T1000 (cell line): ENCODE data around the gene HIVEP3.

Experiments
- DNase-seq: peaks from one replicate; lab custom pipeline; 2025; ENCODE audit warnings: mixed read lengths; lab: John Stamatoyannopoulos, UW

Gene HIVEP3

DNA sequence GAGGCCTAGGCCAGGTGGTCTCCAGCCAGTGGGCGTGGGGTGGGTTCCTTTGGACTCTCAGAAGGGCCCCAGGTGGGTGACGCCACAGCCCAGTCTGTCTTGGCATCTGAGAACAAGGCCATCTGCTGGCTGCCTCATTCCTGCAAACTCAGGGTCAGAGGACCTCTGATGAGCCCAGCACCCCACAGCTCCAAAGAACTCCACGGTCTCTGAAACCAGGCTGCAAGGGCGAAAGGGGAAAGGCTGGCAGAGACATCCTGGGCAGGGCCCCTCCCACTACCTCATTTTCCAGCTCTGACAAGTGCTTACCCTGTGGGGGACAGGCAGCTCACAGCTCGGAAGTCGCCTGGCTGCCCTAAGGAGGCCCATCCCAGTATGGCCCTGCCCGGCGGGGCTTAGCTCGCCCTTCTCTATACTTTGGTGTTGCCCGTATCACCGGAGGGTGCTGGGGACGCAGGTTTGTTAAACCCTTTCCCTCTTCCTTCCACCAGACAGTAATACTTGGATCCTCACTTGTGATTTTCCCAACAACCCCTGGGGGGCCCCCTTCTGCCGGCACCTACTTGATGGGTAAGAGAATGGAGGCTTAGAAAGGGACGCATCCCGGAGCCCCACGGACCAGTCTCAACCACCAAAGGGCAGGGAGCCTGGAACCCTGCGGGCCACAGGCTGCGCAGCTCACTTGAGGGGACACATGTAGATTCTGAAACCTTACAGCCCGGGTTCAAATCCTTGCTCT is 423.3 kb downstream of the HIVEP3 start:
- DNase-seq: no peak

DNA sequence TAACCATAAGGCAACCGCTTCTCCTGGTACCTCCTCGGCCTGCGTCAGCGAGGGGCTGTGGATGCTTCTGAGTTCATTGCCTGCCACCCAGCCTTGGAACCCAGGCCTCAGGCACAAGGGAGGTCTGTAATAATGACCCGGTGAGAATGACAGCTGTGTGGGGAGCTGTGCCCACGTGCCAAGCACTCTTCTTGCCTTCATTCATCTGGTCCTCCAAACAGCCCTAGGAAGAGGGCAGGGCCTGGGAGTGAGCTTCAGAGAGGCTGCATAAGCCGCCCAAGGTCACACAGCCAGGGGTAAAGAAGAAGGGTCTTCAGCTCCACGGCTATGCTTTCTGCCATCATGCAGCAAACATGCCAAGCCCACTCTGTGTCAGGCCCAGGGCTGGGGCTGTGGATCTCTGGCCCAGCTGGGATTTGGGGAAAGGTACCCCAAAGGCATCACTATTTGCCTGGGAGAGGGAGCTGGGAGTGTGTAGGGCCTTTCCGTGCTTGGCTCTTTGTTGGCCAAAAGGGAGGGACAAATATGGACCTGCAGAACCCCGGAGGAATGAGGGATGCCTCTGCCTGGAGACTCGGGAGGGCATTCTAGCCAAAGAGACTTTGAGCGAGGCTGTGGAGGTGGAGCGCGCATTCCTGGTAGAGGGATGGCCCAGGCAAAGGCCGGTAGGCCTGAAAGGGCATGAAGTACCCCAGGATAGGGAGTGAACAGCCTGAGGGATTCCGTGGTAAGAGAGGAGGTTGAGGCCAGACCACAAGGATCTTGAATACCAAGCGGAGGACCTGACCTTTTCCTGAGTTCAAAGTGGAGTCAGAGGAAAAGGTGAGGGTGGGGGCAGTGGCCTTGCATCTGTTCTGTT is 424.1 kb downstream of the HIVEP3 start:
- DNase-seq: no peak

DNA sequence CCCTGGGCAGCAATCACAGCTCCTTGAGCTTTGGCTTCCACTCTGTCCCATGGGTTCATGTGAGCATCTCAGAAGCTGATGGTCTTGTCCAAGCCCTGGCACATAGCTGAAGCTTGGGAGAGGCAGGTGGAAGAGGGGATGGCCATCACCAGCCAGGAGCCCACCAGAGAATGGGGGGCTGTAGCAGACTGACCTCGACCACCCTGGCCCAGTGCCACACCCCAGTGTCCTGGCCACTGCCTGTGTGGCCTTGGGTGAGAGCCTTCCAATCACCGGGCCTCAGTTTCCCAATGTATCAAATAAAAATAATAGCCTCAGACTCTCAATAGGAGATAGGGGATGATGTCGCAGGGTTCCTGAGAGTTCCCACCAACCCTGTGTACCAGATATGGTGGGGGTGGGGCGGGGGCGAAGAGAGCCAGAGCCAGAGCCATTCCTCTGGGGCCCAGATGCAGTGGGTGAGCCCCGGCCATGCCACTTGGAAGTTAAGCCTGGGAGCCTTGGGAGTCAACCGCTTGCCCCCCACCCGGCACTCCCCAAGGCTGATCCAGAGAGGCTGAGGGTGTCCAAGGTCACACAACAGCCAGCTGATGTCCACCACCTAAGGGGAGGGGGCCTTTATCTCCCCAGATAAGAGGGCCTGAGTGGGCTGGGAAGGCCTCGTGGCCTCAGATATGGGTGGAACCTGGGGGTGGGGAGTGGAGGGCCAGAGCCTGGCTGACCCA is 424.9 kb downstream of the HIVEP3 start:
- no peak for DNase-seq

DNA sequence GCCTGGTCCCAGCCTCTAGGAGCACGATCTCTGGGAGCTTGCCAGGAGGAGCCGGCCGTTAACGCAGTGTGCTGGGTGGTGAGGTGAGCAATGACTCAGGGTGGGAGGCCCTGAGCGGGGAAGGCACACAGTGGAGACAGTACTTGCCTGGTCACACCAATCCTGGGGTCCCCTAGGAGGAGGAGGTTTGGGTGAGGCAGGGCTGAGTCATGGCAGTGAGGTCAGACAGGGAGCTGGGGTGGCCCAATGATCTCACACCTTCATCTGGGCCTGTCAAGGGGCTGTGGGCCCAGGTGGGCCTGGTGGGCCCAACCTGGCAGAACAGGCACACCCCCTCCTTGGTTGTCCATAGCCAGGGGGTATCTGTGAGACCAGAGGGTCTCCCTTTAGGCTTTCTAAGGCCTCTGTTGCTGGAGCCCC is 425.6 kb downstream of the HIVEP3 start:
- peak; percentile 86 for DNase-seq

DNA sequence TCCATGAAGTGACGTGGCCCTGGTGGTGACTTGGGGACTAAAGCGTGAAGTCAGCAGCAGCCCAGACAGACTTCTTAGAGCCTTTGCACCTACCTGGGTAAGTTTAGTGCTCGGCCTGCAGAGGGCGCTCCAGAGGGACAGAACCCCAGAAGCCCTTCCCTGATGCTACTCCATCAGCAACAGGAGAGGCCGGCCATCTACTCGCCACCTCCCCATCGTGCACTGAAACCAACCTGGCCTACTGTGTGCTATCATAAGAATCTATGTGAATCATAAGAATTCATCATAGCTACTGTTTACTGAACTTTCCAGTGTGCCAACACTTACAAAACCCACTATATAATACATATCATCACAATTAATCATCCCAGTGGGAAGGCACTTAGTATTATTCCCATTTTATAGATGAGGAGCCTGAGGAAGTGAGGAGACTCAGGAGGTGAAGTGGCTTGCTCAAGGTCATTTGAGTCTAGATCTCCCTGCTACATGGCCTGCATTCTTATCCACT is 426.3 kb downstream of the HIVEP3 start:
- no peak for DNase-seq

DNA sequence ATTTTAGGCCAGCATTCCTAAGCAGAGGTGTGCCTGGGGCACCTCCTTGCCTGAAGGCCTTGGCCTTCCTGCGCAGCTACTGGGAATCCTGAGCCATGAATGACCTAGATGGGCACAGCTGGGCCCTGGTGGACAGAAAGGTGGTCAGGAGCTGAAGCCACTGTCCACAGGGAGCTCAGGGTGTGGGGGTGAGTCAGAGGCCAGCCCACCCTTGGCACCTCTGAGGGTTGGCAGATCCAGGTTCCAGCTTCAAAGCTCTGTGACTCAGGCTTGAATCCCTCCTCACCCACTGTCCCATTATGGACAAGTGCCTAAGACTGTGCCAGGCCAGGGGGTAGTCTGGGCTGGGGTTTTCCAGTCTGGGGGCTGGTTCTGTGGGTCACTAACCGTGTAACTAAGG is 427.8 kb downstream of the HIVEP3 start:
- no peak for DNase-seq

DNA sequence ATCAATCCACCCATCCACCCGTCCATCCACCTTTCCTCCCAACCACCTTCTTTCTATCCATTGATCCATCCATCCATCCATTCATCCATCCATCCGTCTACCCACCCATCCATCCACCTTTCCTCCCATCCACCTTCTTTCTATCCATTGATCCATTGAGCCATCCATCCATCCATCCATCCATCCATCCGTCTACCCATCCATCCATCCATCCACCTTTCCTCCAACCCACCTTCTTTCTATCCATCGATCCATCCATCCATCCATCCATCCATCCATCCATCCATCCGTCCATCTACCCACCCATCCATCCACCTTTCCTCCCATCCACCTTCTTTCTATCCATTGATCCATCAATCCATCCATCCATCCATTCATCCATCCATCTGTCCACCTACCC is 429.2 kb downstream of the HIVEP3 start:
- no peak for DNase-seq

DNA sequence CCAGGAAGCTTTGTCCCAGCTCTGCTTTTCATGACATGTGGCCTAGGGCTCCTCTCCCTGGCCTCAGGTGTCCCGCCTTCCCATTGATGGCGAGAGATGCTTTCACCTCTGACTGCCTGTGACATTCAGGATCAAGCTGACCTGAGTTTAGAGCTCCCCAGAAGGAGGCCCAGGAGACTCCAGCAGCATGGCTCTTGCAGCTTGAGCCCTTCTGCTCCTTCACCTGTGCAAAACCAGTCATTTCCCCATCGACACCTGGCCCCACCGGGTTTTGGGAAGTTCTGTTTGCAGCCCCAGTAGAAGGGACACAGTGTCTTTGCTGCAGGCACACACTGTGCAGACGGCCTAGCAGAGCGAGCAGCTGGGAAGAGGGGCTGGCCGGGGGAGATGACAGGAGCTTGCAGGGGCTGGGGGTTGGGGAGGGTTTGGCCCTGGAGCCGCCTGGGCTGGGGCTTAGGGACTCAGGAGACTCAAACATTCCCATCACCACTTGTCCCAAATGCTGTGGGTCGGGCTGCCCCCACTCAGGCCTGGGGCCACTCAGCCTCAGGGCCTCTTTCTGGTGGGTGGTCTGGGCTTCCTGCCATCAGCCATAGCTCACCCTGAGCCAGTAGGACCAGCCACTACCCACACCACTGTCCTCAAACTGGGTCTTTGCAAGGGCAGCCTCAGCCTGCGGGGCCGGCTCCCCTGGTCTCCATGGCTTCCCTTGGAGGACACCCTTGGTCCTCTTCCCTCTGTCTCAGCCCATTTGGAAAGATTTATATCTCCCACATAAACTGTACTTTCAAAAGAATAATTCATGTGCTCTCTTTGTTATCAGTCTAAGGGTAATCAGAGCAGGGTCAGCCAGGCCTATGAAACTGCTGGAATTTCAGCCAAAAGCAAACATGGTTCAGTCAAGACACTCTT is 430.4 kb downstream of the HIVEP3 start:
- no peak for DNase-seq

DNA sequence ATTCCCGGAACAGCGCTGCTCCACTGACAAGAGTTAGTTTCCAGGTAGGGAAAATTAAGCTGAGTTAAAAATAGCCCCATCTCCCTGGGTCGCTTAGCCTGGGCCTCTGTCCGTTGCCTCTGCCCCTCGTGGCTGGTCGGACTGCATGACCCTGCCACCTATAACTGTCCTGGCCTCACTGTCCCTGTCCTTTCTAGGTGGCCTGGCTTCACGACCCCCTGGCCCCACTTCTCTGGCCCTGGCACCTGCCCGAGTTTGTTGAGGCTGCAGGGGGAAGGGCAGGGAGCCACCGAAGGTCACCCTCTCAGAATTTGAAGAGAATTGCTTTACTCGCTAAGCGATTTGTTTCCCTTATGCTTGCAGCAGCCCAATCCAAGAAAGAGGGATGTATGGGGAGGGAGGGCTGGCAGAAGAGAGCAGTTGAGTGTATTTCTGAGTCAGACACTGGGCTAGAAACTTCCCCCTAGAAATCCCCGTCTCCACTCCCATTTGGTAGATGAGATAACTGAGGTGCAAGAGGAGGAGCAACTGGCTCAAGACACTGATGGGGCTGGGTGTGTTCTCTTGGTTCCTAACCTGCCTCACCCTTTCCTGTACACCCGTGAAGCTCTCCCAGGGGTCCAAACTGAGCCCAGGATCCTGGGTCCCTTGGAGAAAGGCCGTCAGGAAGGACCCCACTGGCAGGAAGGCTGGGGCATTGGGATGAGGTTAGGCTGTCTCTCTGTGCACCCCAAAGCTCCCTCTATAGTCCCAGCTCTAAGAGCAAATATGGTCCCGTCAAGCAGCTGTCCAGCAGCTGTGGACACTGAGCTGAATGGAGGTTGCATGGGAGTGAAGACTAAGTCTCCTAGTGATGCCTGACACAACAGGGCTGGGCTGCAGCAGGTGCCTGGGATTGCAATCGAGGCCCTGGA is 431.3 kb downstream of the HIVEP3 start:
- DNase-seq: no peak

DNA sequence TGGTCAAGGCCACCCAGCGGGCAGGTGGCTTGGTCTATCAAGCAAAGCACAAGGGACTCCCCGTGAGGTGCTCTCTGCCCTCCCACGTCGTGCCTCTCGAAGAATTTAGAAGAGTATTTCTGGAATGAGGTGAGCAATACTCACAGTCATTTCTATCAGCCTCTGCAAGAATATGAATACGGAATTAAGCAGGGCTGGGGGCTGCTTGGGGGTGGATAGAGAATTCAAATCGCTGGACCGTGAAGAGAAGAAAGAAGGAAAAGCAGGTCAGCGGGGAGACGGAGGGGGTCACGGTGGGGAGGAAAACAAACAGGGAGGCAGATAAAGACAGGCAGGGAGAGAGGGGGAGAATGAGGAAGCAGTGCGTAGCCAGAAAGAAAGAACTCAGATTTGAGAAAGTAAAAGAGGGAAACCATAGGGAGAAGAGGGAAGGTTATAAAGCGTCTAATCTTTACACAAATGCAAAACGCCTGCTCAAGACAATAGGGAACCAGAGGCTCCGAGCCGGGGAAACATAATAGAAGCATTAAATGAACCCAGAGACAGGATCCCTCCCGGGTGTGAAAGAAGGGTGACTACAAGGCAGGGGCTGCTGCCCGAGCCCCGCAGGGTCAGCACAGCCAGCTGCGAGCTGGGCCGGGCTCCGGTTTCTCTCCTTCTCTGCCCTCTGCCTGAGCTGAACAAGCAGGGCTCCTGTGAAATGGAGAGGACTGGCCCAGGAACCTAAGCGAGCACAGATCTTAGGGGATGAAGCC is 432.2 kb downstream of the HIVEP3 start:
- DNase-seq: no peak

DNA sequence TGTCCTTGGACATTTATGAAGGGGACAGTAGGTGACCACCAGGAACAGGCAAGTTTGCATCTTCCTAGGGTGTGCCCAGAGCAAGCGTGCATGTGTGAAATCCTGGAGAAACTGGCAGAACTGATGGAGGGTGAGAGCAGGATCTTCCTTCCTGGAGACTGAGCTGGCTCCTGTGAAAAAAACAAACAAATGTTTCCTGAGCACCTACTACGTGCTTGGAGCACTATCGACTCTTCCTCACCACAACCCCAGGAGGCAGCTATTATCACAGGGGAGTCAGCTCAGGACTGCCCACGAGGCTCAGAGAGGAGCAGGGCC is 432.7 kb downstream of the HIVEP3 start:
- no peak for DNase-seq

DNA sequence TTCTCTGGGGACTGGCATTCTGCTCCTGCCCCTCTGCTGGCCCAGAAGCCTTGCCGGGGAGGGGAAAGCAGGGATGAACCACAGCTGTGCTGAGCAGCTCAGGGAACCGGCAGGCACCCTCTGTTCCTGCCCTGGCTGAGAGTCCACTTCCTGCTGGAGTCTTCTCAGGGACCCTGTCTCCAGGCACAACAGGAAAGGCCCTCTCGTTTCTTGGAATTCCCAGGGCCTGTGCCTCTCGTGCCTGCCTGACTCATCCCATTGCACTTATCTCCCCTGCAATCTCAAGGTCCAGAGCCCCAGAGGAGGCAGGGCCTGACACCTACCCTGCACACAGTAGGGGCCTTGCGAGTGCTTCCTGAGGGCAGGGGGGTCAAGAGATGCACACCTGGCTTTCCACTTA is 433.1 kb downstream of the HIVEP3 start:
- DNase-seq: peak; percentile 24

DNA sequence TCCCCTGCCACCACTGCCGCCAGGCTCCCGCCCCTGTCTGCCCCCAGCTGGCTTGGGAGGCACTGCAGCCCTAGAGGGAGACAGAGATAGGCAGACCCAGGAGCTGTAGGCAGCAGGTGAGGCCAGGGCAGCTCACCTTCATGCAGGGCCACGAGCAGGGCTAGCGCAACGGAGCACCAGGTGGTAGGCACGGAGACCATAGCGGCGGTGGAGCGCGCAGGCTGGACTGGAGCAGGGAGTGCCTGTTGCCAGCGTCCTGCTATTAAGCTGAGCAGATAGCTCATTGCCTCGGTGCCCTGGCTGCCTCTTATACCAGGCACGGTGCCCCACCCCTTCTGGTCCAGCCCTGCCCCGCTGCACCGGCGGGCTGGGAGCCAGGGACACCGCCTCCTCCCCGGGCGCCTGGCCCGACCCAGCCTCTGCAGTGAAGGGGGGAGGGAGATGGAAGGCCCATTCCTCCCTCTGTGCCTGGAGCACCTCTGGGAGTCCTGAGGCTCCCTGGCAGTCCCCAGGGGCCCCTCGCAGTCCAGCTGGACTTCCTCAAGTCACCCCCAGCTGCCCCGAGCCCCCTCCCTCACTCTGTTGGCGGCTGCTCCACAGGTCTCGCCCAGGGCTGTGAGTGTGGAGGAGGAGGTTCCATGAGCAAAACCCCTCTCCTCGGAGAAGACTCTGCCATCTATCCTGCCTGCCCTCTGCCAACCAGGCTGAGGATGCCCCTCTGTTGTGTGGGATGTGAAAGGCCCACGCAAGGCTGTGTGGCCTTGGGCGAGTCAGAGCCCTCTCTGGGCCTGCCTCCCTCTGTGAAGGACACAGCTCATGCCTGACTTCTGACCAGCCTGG is 434.1 kb downstream of the HIVEP3 start, which contains the start of gene EDN2:
Gene EDN2 (minus strand): TSS at position 282 of the 840 bp plus-strand sequence. CDS start 82 bp downstream, at position 200.
- DNase-seq: no peak

DNA sequence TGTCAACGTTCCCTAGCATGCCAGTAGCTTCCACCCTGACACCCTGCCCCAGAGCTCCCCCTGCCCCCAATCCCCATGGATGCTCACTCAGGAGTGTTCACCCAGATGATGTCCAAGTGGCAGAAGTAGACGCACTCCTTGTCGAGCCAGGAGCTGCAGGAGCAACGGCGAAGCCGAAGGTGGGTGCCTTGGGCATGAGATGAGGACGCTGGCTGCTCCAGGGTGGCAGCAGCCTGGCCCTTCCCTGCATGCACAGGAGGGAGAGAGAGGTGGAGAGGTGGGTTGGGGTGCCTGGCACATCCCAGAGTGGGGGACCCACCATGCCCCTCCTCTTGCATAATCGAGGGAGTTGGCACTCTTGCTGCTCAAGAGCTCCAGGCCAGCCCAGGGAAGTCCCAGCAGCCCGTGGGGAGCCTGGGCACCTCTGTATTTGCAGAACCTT is 434.7 kb downstream of the HIVEP3 start:
- DNase-seq: no peak

DNA sequence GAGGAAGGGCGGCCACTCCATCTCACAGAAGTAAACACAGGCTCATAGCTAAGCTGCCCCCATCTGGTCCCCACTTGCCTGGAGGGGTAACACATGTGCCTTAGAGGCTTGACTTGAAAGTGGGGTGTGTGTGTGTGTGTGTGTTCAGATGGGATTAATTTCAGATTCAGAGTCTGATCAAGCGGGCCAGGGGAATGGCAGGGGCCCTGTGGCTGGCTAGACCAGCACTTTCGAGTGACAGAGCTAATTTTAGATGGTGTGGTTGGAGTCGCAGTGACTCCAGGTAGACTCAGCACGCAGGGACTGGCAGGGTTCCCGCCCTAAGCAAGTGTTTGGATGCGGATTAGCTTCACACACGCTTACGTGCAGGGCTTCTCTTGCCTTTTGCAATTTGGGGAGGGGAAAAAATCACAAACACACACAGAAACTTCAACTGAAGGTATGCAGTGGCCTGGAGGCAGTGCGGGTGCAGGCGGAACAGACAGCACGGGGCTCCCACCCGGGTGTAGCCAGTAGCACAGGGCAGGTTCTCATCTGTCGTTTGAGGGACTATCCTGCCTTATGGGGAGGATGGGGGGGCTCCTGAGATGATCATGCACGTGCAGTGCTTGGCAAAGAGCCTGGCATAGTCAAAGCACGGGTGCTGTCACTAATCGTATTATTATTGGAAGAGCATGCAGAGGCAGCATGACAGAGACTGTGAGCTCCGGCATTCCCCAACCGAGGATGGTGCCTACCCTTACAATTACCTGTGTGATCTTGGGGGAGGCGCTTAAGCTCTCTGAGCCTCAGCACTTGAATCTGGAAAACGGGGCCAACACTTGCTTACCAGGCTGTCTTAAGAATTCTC is 435.5 kb downstream of the HIVEP3 start:
- no peak for DNase-seq

DNA sequence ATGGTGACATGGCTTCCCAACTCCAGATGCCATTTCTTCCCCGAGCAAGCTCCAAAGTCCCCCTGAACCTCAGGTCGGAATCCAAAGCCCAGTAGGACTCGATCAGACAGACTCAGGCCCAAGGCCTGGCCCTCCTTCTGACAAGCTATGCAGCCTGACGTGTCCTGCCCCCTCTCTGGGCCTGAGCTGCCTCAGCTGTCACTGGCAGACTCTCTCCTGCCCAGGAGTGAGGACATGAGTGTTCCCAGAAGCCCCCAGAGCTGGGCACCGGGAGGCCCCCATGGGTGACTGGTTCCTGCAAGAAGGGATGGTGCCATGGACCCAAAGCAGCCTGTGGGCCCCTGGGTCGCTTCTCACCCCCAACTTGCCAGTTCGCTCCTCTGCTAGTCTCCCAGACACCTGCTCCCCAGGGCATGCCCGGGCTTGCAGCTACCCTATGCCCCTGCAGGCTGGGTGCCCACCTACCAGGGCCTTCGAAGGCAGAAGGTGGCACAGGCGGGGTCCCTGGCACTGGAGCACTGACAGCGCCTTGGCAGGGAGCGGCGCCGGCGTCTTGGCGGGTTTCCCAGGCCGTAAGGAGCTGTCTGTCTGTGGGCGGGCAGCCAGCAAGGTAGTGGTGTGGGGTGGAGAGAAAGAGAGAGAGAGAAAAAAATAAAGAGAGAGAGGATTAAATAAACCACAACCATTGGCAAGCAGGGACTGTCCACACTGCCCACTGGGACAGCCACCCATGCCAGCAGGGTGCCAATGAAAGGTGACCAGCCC is 436.5 kb downstream of the HIVEP3 start:
- DNase-seq: no peak
